Prostate gland (tissue), 2 donors: ENCODE results near the gene CDC42BPA.

Experiments
- POLR2A ChIP-seq: fragments of 450-650 bp; IDR thresholded peaks from one replicate; pipeline ENCODE4 v1.6.1; 2016; ENCODE audit warnings: antibody characterized with exemption, mild to moderate bottlenecking
- TF ChIP-seq, protein P1 (sequence below), 4 experiments: fragments of 200-600 bp in 2 of 4; fragments of 450-650 bp in 2 of 4; sonication (generic) in 2 of 4; IDR thresholded peaks; 1 replicate in 3 of 4; 2 replicates in 1 of 4; pipeline ENCODE4 v1.5.1; 2016 to 2019; ENCODE audit warnings: antibody characterized with exemption in 4 of 4, mild to moderate bottlenecking in 2 of 4, moderate library complexity in 2 of 4

DNA sequence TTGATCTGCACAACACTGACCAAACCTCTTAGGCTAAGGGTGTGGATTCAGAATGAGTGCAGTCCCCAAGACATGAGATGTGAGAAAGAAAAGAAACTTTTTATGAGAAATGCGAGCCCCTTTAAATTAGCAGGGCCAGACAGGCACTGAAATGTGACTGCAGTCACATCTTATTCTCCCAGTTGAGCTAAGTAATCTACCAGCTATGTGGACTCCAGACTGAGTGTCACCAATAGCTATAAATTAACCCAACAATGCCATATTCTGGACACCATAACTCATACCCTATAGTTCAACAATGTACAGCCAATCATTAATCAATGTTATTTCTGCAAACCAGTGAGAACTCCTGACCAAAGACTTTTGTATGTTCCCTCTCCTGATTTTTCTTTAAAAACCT, 225.0 kb downstream of the CDC42BPA start:
- TF ChIP-seq, protein P1, sequence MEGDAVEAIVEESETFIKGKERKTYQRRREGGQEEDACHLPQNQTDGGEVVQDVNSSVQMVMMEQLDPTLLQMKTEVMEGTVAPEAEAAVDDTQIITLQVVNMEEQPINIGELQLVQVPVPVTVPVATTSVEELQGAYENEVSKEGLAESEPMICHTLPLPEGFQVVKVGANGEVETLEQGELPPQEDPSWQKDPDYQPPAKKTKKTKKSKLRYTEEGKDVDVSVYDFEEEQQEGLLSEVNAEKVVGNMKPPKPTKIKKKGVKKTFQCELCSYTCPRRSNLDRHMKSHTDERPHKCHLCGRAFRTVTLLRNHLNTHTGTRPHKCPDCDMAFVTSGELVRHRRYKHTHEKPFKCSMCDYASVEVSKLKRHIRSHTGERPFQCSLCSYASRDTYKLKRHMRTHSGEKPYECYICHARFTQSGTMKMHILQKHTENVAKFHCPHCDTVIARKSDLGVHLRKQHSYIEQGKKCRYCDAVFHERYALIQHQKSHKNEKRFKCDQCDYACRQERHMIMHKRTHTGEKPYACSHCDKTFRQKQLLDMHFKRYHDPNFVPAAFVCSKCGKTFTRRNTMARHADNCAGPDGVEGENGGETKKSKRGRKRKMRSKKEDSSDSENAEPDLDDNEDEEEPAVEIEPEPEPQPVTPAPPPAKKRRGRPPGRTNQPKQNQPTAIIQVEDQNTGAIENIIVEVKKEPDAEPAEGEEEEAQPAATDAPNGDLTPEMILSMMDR (IDR thresholded peaks at IDR 0.05), result no peak
- TF ChIP-seq POLR2A, result no peak
